K562 (cell line): ENCODE measurements around the gene TM7SF3. TPM values are rescaled to one million over a fixed set of nuclear protein-coding genes. Genes with fewer than 3 reads are reported as not detected.

Experiments
- ATAC-seq: fragments of 200-7000 bp; cut with Tn5 transposase; 3 replicates; pipeline ENCODE4 v1.9.1; 2020; ENCODE audit warnings: moderate library complexity
- BruUV-seq: library from RNA; stranded (reverse); fragments of 400-500 nt; replicated peaks from 2 replicates; lab custom pipeline; 2021; lab: Mats Ljungman, UMichigan
- CTCF ChIA-PET: fragments of 300-600 bp; formaldehyde crosslinking; extraction: SDS; loops from one replicate; lab custom pipeline; 2021; ENCODE audit warnings: low intra/inter-chr PET ratio; lab: Yijun Ruan, JAX
- POLR2A ChIA-PET: fragments of 300-600, 350-650 bp; sonication (Branson Sonifier 250); formaldehyde crosslinking; extraction: SDS; loops from one replicate; lab custom pipeline; 2021; ENCODE audit warnings: antibody characterized with exemption, inconsistent platforms; lab: Yijun Ruan, JAX
- DNase-seq, 4 experiments: peaks; one replicate each; pipeline versions ENCODE4 v3.0.0 to v3.0.0-alpha.2; 2011 to 2018; ENCODE audit warnings: low spot score in 3 of 4, mixed read lengths in 3 of 4; ENCODE audit errors: extremely low read depth in 1 of 4
- FAIRE-seq: peaks from 2 replicates; lab custom pipeline; 2011; peaks lifted over from hg19 to GRCh38; lab: Jason Lieb, UNC
- H2AFZ ChIP-seq: 2 replicates; pipeline ENCODE4 v1.6.0; 2011; ENCODE audit warnings: low read depth, low read length, control low read depth, inconsistent platforms
- H3K27ac ChIP-seq: fragments of 200-600 bp; 3 replicates; pipeline ENCODE4 v1.8.0; 2011; ENCODE audit warnings: low read depth, mild to moderate bottlenecking, control low read depth, inconsistent platforms, low read length, moderate library complexity, mixed read lengths; ENCODE audit errors: extremely low read depth
- H3K27me3 ChIP-seq, 2 experiments: fragments of 300-600 bp in 1 of 2; 2 replicates in 1 of 2; 3 replicates in 1 of 2; pipeline versions ENCODE4 v1.6.0 to v1.8.0; 2011; ENCODE audit warnings: inconsistent platforms in 2 of 2, low read length in 2 of 2, mild to moderate bottlenecking in 1 of 2, mixed read lengths in 1 of 2, moderate library complexity in 1 of 2; ENCODE audit not compliant: control insufficient read depth in 2 of 2, insufficient read depth in 2 of 2
- H3K36me3 ChIP-seq: fragments of 300-600 bp; 3 replicates; pipeline ENCODE4 v1.8.0; 2011; ENCODE audit warnings: mild to moderate bottlenecking, low read length, inconsistent platforms; ENCODE audit not compliant: control insufficient read depth, insufficient read depth
- H3K4me1 ChIP-seq, 2 experiments: fragments of 200-600 bp in 1 of 2; replicated peaks in 1 of 2; 2 replicates in 1 of 2; 3 replicates in 1 of 2; pipeline versions ENCODE4 v1.5.1 to v1.8.0; 2011; ENCODE audit warnings: inconsistent platforms in 2 of 2, low read length in 2 of 2, mild to moderate bottlenecking in 1 of 2, mixed read lengths in 1 of 2, moderate library complexity in 1 of 2; ENCODE audit not compliant: control insufficient read depth in 2 of 2, insufficient read depth in 2 of 2
- H3K4me2 ChIP-seq: 2 replicates; pipeline ENCODE4 v1.6.1; 2011; ENCODE audit warnings: low read length, control low read depth, inconsistent platforms, mixed read lengths; ENCODE audit not compliant: insufficient read depth
- H3K4me3 ChIP-seq: fragments of 200-600 bp; sonication (generic), shearing (Covaris generic); 2 replicates; pipeline ENCODE4 v1.5.1; 2016; ENCODE audit warnings: control low read depth, inconsistent platforms
- H3K79me2 ChIP-seq: fragments of 200-600 bp; 3 replicates; pipeline ENCODE4 v1.8.0; 2011; ENCODE audit warnings: low read length, inconsistent platforms; ENCODE audit not compliant: control insufficient read depth, insufficient read depth
- H3K9ac ChIP-seq, 2 experiments: 2 replicates each; pipeline versions ENCODE4 v1.6.0 to v1.6.1; 2011; ENCODE audit warnings: low read depth in 2 of 2, low read length in 2 of 2, control low read depth in 1 of 2, inconsistent platforms in 1 of 2, mild to moderate bottlenecking in 1 of 2, mixed read lengths in 1 of 2; ENCODE audit not compliant: insufficient read depth in 1 of 2
- H3K9me1 ChIP-seq: one replicate; pipeline ENCODE4 v1.6.0; 2011; ENCODE audit warnings: inconsistent platforms, mild to moderate bottlenecking, low read length, moderate library complexity; ENCODE audit not compliant: control insufficient read depth, insufficient read depth
- H3K9me3 ChIP-seq: replicated peaks from 2 replicates; pipeline ENCODE4 v1.5.1; 2011; ENCODE audit warnings: low read depth, low read length, inconsistent platforms; ENCODE audit not compliant: control insufficient read depth, insufficient read depth
- H4K20me1 ChIP-seq: replicated peaks from 2 replicates; pipeline ENCODE4 v1.6.1; 2011; ENCODE audit warnings: low read length, inconsistent platforms, mixed read lengths; ENCODE audit not compliant: control insufficient read depth, insufficient read depth
- ARID3A ChIP-seq: IDR thresholded peaks from 2 replicates; pipeline ENCODE4 v1.6.1; 2012; ENCODE audit warnings: low read depth, low read length, improper control_type of control experiment, borderline replicate concordance
- CHD1 ChIP-seq: fragments of 200-600 bp; sonication (generic); IDR thresholded peaks from one replicate; pipeline ENCODE4 v1.6.1; 2012; ENCODE audit warnings: mild to moderate bottlenecking, moderate library complexity, low read length, inconsistent platforms
- KAT8 ChIP-seq: fragments of 450-650 bp; IDR thresholded peaks from 2 replicates; pipeline ENCODE4 v1.6.1; 2016; ENCODE audit warnings: low read depth, mild to moderate bottlenecking
- MED1 ChIP-seq: sonication (generic); formaldehyde crosslinking; IDR thresholded peaks from 2 replicates; pipeline ENCODE4 v1.8.1; 2023; ENCODE audit warnings: missing genetic modification reagents, borderline replicate concordance
- MEIS2 ChIP-seq: fragments of 450-650 bp; IDR thresholded peaks from 2 replicates; pipeline ENCODE4 v1.6.1; 2014; ENCODE audit warnings: mild to moderate bottlenecking; ENCODE audit not compliant: partially characterized antibody
- POLR2AphosphoS5 ChIP-seq: IDR thresholded peaks from 2 replicates; pipeline ENCODE4 v1.6.1; 2011; ENCODE audit warnings: mild to moderate bottlenecking, low read depth, low read length, moderate library complexity; ENCODE audit not compliant: control insufficient read depth, insufficient read depth
- POLR2G ChIP-seq: fragments of 200-400 bp; formaldehyde crosslinking; IDR thresholded peaks from 2 replicates; pipeline ENCODE4 v1.6.1; 2017; ENCODE audit warnings: low read depth, mild to moderate bottlenecking, antibody characterized with exemption, low read length, moderate library complexity
- RBFOX2 ChIP-seq: fragments of 200-400 bp; formaldehyde crosslinking; IDR thresholded peaks from 2 replicates; pipeline ENCODE4 v1.6.1; 2017; ENCODE audit warnings: low read depth, mild to moderate bottlenecking, low read length, moderate library complexity
- SPI1 ChIP-seq: IDR thresholded peaks from 2 replicates; pipeline ENCODE4 v1.6.1; 2011; ENCODE audit warnings: low read depth, low read length, control low read depth, borderline replicate concordance
- TOE1 ChIP-seq, 2 experiments: fragments of 450-650 bp in 1 of 2; sonication (generic) in 1 of 2; formaldehyde crosslinking in 1 of 2; IDR thresholded peaks; 2 replicates each; pipeline versions ENCODE4 v1.7.1 to v1.8.0; 2016 to 2022; ENCODE audit warnings: borderline replicate concordance in 2 of 2, mild to moderate bottlenecking in 2 of 2, antibody characterized with exemption in 1 of 2, inconsistent platforms in 1 of 2, low read depth in 1 of 2, missing genetic modification reagents in 1 of 2, moderate library complexity in 1 of 2
- U2AF1 ChIP-seq: fragments of 200-400 bp; formaldehyde crosslinking; optimal IDR thresholded peaks from 2 replicates; pipeline ENCODE3; 2017; ENCODE audit warnings: mild to moderate bottlenecking, low read depth, low read length, moderate library complexity
- ZNF316 ChIP-seq: fragments of 450-650 bp; IDR thresholded peaks from 2 replicates; pipeline ENCODE4 v1.6.1; 2016
- ZNF830 ChIP-seq: fragments of 250-450 bp; sonication (Bioruptor Pico); IDR thresholded peaks from 2 replicates; pipeline ENCODE4 v1.5.0; 2021; ENCODE audit warnings: mild to moderate bottlenecking
- WGBS: fragments of 100-300 bp; shearing (Covaris generic); methylation state at CpG from one replicate; pipeline ENCODE4 v1.1.6; 2016; ENCODE audit warnings: low coverage, mixed read lengths; ENCODE audit not compliant: insufficient coverage; ENCODE audit errors: missing lambda C conversion rate; 5-methylcytosine and 5-hydroxymethylcytosine counted together
- in situ Hi-C: fragments of 300-500 bp; cut with MboI; formaldehyde crosslinking; loops from 4 replicates; pipeline ENCODE4 v1.15.0; 2018; ENCODE audit warnings: inconsistent platforms, mixed read lengths
- intact Hi-C: fragments of 100-400 bp; cut with micrococcal nuclease; formaldehyde crosslinking; loops from 2 replicates; pipeline ENCODE4 v1.14.2; 2022
- polyA plus RNA-seq, 8 experiments: library from polyadenylated mRNA; depleted of rRNA in 4 of 8; stranded (reverse) in 5 of 8; unstranded in 3 of 8; fragments of >200 nt; fragmentation: Nextera tagmentation in 2 of 8; fragmentation: Illumina TruSeq in 1 of 8; extraction: Ambion mirVana in 2 of 8; extraction: Trizol in 1 of 8; gene quantifications; 2 replicates each; pipeline versions ENCODE4 v1.2.1 to v1.2.3, GENCODE V29; 2011 to 2014; ENCODE audit warnings: inconsistent platforms in 1 of 8, missing spikeins in 1 of 8
- total RNA-seq, 7 experiments: library from RNA; depleted of rRNA in 6 of 7; stranded (reverse); fragments of >200 nt in 6 of 7; fragmentation: Illumina TruSeq in 2 of 7; extraction: Trizol in 2 of 7; gene quantifications; 2 replicates each; pipeline versions ENCODE4 v1.2.1 to v1.2.3, GENCODE V29; 2011 to 2021; ENCODE audit warnings: low replicate concordance in 1 of 7
- TF ChIP-seq, protein P1 (sequence below): sonication (generic); formaldehyde crosslinking; IDR thresholded peaks from 2 replicates; pipeline ENCODE4 v1.8.0; 2022; ENCODE audit warnings: mild to moderate bottlenecking, missing genetic modification reagents

The TM7SF3 gene
- total and polyA plus RNA-seq, 9 of the 15 experiments (the other 6 are each of a cell fraction or from before 2014, with no cell fraction given), result 9.3 to 90.4 (median 24.8) TPM

GRCh38 chr12:26939192-26939832 lies 74.9 kb downstream of the TM7SF3 start (continued):
- TF ChIP-seq TOE1 (IDR thresholded peaks at IDR 0.05; ENCODE audit: borderline replicate concordance) (no peak), TOE1 (CRISPR knock-in tag; IDR thresholded peaks at IDR 0.05; ENCODE audit: borderline replicate concordance, low read depth) (no peak), ZNF316 (peak; percentile 62), RBFOX2 (no peak), POLR2AphosphoS5 (no peak)

GRCh38 chr12:26938701-26939062 lies 75.5 kb downstream of the TM7SF3 start:
- FAIRE-seq (no peak), ATAC-seq (peak; percentile 44), DNase-seq (peak in 1 of 4 experiments; percentile 27)
- under 1% methylated on average over 27 of the region's 28 CpGs for WGBS
- intact Hi-C loops (no loop called here), in situ Hi-C loops (loop anchor here (5.0 kb wide), 1 partner anchor 74 kb away; the partner anchor contains the start of gene TM7SF3)
- H3K27ac ChIP-seq, result peak overlapping the region; percentile 95
- peaks cover 96% of the 10 kb centered on the region for H3K79me2 ChIP-seq
- H3K36me3 ChIP-seq, result peaks cover 17% of the 10 kb centered on the region; the same call in 2 of the 3 replicates
- H3K9me3 ChIP-seq, result no peaks in the 10 kb centered on the region
- H3K4me3 ChIP-seq, result peak overlapping the region; percentile 84
- no peaks in the 10 kb centered on the region for H3K9me1 ChIP-seq
- H3K27me3 ChIP-seq, result no peaks in the 10 kb centered on the region
- peak overlapping the region; percentile 94 to 95 for H3K9ac ChIP-seq
- peaks cover 0 to 22% of the 10 kb centered on the region in 2 experiments; a peak in 3 of 5 replicates for H3K4me1 ChIP-seq
- H2AFZ ChIP-seq, result peak overlapping the region; percentile 94
- H3K4me2 ChIP-seq, result peak overlapping the region; percentile 98
- POLR2A ChIA-PET, result interaction anchor here (0.8 kb wide), 1 partner anchor 21 kb away, joined by 3 read pairs; no protein-coding TSS in a partner anchor
- CTCF ChIA-PET, result no interaction called here
- 0 out of 2 replicates have a peak, but pooled peaks cover 5% of the 10 kb centered on the region for H4K20me1 ChIP-seq
- no TSS peak for BruUV-seq
- TF ChIP-seq MEIS2, result no peak
- TF ChIP-seq ZNF830 (CRISPR knock-in tag), result 0 out of 2 replicates have a peak, but pooled peaks have one; percentile 74
- no peak for TF ChIP-seq ARID3A
- TF ChIP-seq, protein P1, sequence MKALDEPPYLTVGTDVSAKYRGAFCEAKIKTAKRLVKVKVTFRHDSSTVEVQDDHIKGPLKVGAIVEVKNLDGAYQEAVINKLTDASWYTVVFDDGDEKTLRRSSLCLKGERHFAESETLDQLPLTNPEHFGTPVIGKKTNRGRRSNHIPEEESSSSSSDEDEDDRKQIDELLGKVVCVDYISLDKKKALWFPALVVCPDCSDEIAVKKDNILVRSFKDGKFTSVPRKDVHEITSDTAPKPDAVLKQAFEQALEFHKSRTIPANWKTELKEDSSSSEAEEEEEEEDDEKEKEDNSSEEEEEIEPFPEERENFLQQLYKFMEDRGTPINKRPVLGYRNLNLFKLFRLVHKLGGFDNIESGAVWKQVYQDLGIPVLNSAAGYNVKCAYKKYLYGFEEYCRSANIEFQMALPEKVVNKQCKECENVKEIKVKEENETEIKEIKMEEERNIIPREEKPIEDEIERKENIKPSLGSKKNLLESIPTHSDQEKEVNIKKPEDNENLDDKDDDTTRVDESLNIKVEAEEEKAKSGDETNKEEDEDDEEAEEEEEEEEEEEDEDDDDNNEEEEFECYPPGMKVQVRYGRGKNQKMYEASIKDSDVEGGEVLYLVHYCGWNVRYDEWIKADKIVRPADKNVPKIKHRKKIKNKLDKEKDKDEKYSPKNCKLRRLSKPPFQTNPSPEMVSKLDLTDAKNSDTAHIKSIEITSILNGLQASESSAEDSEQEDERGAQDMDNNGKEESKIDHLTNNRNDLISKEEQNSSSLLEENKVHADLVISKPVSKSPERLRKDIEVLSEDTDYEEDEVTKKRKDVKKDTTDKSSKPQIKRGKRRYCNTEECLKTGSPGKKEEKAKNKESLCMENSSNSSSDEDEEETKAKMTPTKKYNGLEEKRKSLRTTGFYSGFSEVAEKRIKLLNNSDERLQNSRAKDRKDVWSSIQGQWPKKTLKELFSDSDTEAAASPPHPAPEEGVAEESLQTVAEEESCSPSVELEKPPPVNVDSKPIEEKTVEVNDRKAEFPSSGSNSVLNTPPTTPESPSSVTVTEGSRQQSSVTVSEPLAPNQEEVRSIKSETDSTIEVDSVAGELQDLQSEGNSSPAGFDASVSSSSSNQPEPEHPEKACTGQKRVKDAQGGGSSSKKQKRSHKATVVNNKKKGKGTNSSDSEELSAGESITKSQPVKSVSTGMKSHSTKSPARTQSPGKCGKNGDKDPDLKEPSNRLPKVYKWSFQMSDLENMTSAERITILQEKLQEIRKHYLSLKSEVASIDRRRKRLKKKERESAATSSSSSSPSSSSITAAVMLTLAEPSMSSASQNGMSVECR (CRISPR knock-in tag), result peak; percentile 76
- TF ChIP-seq CHD1, result peak; percentile 66
- no peak for TF ChIP-seq KAT8
- TF ChIP-seq U2AF1, result no peak
- no peak for TF ChIP-seq MED1
- TF ChIP-seq POLR2G, result peak; percentile 60; the same call in 1 of the 2 replicates
- TF ChIP-seq SPI1, result peak; percentile 56; the same call in 1 of the 2 replicates
